Fibroblast of the aortic adventitia (primary cell): ENCODE results near the gene TIMM10B. TPM values are rescaled to one million over a fixed set of nuclear protein-coding genes. Genes with fewer than 3 reads are reported as not detected.
A peak's percentile ranks its signal among the peaks of the same experiment; 100 is the strongest.

Experiments
- DNase-seq: peaks from one replicate; pipeline ENCODE4 v3.0.0-alpha.2; 2010; ENCODE audit warnings: low read depth
- H3K4me3 ChIP-seq: 2 replicates; pipeline ENCODE4 v1.5.1; 2011; ENCODE audit warnings: low read depth, mild to moderate bottlenecking, control low read depth, low read length, moderate library complexity
- CTCF ChIP-seq: IDR thresholded peaks from 2 replicates; pipeline ENCODE4 v1.5.1; 2011; ENCODE audit warnings: mild to moderate bottlenecking, low read length, control low read depth, inconsistent platforms; ENCODE audit not compliant: insufficient read depth
- total RNA-seq: library from RNA; depleted of rRNA; stranded (reverse); fragments of >200 nt; gene quantifications from 2 replicates; pipeline ENCODE4 v1.2.3, GENCODE V29; 2012; ENCODE audit warnings: low replicate concordance

Gene TIMM10B
- total RNA-seq, 1 donor = 41.8 TPM

GRCh38 chr11:6486938-6487337 is 5.6 kb downstream of the TIMM10B start:
- no peak overlapping the region for H3K4me3 ChIP-seq
- no peak for TF ChIP-seq CTCF
- DNase-seq = no peak

DNA sequence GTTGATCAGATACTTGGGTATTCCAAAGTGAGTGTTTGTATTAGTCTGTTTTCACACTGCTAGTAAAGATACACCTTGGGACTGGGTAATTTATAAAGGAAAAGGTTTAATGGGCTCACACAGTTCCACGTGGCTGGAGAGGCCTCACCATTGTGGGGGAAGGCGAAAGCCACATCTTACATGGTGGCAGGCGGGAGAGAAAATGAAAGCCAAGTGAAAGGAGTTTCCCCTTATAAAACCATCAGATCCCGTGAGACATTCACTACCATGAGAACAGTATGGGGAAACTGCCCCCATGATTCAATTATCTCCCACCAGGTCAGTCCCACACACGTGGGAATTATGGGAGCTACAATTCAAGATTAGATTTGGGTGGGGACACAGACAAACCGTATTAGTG is 7.0 kb downstream of the TIMM10B start:
- H3K4me3 ChIP-seq = no peak overlapping the region
- TF ChIP-seq CTCF = no peak
- no peak for DNase-seq

GRCh38 chr11:6488821-6489220 is 7.5 kb downstream of the TIMM10B start:
- no peak for TF ChIP-seq CTCF

GRCh38 chr11:6489306-6489705 is 8.0 kb downstream of the TIMM10B start:
- no peak overlapping the region for H3K4me3 ChIP-seq
- no peak for TF ChIP-seq CTCF
- no peak for DNase-seq

More at GRCh38 chr11:6488821-6489220, 7.5 kb downstream of the TIMM10B start:
- no peak for DNase-seq
- no peak overlapping the region for H3K4me3 ChIP-seq

DNA sequence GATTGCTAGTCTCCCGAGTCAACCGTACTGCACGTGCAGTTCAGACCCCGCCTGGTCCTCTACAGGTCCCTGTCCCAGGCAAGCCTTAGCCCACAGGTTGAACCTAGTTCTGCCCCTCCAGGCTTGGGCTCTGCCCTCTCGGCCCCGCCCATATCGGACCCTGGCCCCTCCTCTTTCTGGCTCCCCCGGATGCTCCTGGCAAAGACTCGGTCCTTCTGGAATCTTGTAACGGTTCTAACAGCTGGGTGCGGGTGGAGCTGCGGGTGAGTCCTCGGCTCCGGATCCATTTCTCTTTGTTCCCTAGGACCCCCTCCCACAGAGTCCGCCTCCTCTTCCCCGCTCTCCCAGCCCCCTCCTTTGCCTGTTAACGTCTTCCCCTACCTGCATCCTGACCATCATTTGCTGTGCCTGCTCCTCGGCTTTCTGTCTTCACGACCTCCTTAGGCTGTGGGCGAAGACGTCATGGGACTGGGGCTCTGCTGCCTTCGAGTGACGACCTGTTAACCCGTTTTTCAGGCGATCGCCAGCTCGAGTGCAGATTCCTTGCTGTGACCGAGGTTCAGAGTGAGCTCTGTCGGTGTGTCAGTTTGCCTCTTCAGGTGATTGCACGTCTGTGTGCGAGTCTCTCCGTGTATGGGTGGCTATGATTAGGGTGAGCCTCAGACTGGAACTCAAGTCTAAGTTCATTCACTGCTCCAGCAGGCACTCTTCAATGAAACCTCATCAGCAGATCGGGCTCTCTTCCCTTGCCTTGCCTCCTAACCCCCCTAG is 16.0 kb downstream of the TIMM10B start, which contains the start of gene DNHD1:
Gene DNHD1, plus strand, starts transcription at position 212 of the 771 bp plus-strand sequence. CDS start 936 bp downstream, outside the sequence.
- DNase-seq = no peak
- no peak within 1 kb of the TSS for H3K4me3 ChIP-seq
- no peak for TF ChIP-seq CTCF

- TF ChIP-seq CTCF = no peak
- no peak overlapping the region for H3K4me3 ChIP-seq
- peak; percentile 91 for DNase-seq
These were observed 16.8 kb downstream of the TIMM10B start for GRCh38 chr11:6498121-6498520.

- no peak for DNase-seq
- no peak for TF ChIP-seq CTCF
- no peak overlapping the region for H3K4me3 ChIP-seq
These were observed 17.2 kb downstream of the TIMM10B start for GRCh38 chr11:6498544-6498943.
